CD4-positive, alpha-beta T cell treated with Interleukin-6 at 100 ng/mL for 8 hours (primary cell): ENCODE results near the gene SLC47A2.
"Not testable (repeated sequence)": the region's sequence is repeated elsewhere in the genome, so short reads cannot be mapped to it uniquely, and the experiment has no call there.

Experiments
- DNase-seq: peaks from one replicate; pipeline ENCODE4 v3.0.0-alpha.2; 2020; ENCODE audit warnings: mixed read lengths, low spot score

Gene SLC47A2

GRCh38 chr17:19706791-19707727, 9.3 kb downstream of the SLC47A2 start:
- DNase-seq: no peak

- DNase-seq: no peak
Measured at GRCh38 chr17:19705771-19706770, 10.3 kb downstream of the SLC47A2 start.

GRCh38 chr17:19705201-19705600, 11.2 kb downstream of the SLC47A2 start:
- DNase-seq: no peak

- DNase-seq: no peak
Measured at GRCh38 chr17:19703828-19704613, 12.4 kb downstream of the SLC47A2 start.

GRCh38 chr17:19703106-19703827, 13.1 kb downstream of the SLC47A2 start:
- no peak for DNase-seq

GRCh38 chr17:19702217-19702641, 14.2 kb downstream of the SLC47A2 start:
- no peak for DNase-seq

GRCh38 chr17:19686400-19687090, 29.8 kb downstream of the SLC47A2 start:
- no peak for DNase-seq

GRCh38 chr17:19684909-19685580, 31.3 kb downstream of the SLC47A2 start:
- DNase-seq: not testable (repeated sequence)

GRCh38 chr17:19683117-19683516, 33.3 kb downstream of the SLC47A2 start:
- no peak for DNase-seq

GRCh38 chr17:19678581-19679453, 37.6 kb downstream of the SLC47A2 start:
- DNase-seq: no peak

- no peak for DNase-seq
Measured at GRCh38 chr17:19677736-19678379, 38.5 kb downstream of the SLC47A2 start.

- DNase-seq: no peak
Measured at GRCh38 chr17:19676896-19677295, 39.5 kb downstream of the SLC47A2 start.

- no peak for DNase-seq
Measured at GRCh38 chr17:19673623-19674022, 42.8 kb downstream of the SLC47A2 start.

GRCh38 chr17:19672009-19672750, 44.2 kb downstream of the SLC47A2 start:
- no peak for DNase-seq

- DNase-seq: no peak
Measured at GRCh38 chr17:19671433-19671832, 45.0 kb downstream of the SLC47A2 start.

- no peak for DNase-seq
Measured at GRCh38 chr17:19670908-19671307, 45.5 kb downstream of the SLC47A2 start.

- DNase-seq: not testable (repeated sequence)
Measured at GRCh38 chr17:19669680-19670079, 46.7 kb downstream of the SLC47A2 start.

- no peak for DNase-seq
Measured at GRCh38 chr17:19664821-19665181, 51.6 kb downstream of the SLC47A2 start.
